HG03196 (cell line): ENCODE results near the gene FTO.

Experiments
- ATAC-seq: cut with Tn5 transposase; IDR thresholded peaks from one replicate; pipeline ENCODE4 v1.9.1; 2021; ENCODE audit not compliant: unreplicated experiment

The FTO gene

DNA sequence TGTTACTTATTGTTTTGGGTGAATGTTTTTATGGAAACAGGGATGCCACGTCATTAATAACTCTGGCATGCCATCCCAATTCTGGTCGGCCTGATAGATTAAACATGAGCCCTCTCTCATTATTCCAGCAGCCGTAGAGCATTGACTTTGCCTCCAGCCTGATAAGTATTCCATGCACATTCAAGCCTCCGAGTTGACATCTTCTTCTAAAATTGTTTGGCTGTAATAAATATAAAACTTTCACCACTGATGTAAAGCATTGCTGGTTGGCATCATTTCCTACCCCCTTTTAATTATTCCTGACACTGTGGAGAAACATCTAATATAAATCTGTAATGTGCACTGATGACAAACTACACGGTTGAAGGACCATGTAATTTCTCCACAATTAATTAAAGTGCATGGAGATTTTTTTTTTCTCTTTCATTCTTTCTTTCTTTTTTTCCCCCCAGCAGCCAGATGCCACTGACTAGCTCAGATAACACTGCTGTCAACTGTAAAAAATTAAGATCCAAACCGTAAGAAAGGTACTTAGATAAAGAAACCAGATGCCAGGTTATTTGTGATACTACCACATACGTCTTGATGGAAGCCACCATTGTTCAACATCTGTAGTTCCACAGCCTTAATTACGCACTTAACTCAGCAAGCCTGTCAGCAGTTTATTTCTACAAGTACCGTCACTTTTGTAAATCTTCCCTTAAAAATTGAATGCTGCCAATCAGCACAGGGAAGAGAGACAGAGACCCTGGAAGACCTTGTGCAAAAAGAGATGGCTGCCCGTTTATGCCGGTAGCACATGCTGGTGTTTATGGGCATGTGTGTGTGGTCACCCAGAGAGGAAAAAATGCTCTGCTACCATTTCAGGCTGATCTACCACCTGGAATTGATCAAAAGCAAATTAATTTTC, 344.9 kb downstream of the FTO start:
- ATAC-seq: no peak

- no peak for ATAC-seq
Measured at GRCh38 chr16:54049591-54050458, 345.9 kb downstream of the FTO start.

- ATAC-seq: no peak
Measured at GRCh38 chr16:54050459-54051210, 346.7 kb downstream of the FTO start.

- no peak for ATAC-seq
Measured at GRCh38 chr16:54051821-54052220, 347.9 kb downstream of the FTO start.

- no peak for ATAC-seq
Measured at GRCh38 chr16:54052271-54052670, 348.3 kb downstream of the FTO start.

DNA sequence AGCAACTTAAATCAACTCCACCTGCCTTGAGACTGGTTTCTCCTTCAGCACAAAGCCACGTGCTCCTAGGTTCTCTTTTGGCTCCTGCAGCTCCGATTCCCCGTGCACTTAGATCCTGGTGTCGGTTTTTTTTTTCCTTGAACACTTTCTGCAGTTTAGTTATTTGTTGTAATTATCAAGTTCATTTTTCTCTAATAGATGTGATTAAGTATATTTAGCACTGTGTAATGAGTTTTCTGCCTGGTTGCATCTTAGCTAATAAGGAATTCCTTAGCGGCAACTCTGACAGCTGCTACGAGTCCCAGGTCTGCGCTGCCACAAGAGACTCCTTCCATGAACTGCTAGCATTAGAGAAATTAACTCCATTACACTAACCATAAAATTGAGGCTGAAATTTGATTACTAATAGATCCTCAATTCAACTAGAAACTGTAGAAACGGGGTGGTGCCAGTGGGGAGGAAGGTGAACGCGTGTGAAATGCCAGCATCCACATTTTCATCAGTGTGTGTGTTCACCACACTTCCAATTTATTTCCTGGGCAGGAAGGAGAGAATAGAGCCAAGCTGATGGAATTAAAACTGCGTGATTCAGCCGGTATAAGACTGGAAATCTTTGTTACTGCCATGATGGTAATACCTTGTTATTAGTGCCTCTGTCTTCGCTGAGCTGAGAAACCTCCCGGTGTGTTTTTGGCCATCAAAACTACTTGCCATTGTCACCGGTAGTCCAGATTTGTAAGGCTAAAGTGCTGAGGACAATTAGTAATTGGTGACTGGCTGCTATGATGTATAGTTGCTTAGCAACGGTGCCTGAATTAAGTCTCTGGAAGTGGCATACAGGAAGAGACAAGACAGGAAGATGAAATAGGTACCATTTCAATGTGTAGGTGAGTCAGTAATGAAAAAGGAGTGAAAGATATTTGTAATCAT, 350.2 kb downstream of the FTO start:
- no peak for ATAC-seq

DNA sequence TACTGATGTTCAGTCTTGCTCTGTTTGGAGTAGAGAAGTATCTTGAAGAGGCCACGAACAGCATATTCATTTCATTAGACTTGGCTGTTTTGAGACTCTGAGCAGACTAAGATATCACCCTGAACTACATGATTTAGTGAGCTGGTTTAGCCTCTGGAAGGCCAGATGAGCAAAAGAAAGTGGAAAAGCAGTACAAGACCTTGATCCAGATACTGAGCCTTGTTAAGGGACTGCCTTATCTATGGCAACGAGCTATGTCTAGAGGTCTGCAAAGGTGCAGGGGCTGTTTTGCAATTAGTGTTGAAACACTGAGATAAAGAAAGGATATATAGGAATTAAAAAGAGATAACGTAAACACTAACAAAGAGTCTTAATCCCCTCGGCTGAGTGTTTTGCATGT, 351.2 kb downstream of the FTO start:
- no peak for ATAC-seq

DNA sequence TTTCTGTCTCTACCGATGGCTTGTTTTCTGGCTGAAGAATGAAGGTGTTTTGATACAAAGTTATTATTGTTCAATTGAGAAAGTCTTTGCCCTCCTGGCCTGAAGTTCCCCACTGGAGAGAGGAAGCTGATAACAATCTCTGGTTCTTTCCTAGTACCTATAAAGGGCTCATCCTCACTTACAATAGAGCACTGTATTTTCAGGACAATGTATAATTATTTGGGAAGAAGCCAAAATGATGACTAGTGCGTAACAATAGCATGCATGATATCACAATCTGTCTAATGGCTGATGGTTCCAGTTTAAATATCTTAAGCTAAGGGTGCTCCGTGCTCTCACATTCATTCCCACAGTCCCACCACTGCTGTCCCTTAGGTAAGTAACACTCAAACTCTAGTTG, 351.9 kb downstream of the FTO start:
- no peak for ATAC-seq

- ATAC-seq: no peak
Measured at GRCh38 chr16:54056921-54057320, 353.0 kb downstream of the FTO start.

DNA sequence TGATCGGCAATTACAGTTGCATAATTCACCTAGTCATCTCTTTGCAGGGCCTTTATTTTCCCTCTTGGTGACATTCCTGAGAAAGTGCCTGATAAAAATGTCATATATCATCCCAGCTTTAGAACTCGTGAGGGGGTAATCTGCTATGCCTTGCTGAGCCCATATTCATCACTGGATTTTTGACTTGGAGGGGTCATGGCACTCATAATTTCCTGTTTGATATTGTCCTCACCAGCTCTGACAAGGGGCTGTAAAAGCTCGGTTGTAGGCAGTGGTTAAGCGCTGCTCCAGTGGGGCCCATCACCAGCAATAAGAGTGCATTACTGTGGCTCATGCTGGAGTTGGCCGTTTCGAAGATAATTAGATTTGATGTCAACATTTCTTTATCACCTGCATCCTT, 355.4 kb downstream of the FTO start:
- ATAC-seq: no peak

GRCh38 chr16:54060599-54061421, 356.9 kb downstream of the FTO start:
- no peak for ATAC-seq

GRCh38 chr16:54061454-54061853, 357.5 kb downstream of the FTO start:
- ATAC-seq: no peak

- no peak for ATAC-seq
Measured at GRCh38 chr16:54062361-54063278, 358.7 kb downstream of the FTO start.

- ATAC-seq: no peak
Measured at GRCh38 chr16:54063279-54063773, 359.4 kb downstream of the FTO start.

DNA sequence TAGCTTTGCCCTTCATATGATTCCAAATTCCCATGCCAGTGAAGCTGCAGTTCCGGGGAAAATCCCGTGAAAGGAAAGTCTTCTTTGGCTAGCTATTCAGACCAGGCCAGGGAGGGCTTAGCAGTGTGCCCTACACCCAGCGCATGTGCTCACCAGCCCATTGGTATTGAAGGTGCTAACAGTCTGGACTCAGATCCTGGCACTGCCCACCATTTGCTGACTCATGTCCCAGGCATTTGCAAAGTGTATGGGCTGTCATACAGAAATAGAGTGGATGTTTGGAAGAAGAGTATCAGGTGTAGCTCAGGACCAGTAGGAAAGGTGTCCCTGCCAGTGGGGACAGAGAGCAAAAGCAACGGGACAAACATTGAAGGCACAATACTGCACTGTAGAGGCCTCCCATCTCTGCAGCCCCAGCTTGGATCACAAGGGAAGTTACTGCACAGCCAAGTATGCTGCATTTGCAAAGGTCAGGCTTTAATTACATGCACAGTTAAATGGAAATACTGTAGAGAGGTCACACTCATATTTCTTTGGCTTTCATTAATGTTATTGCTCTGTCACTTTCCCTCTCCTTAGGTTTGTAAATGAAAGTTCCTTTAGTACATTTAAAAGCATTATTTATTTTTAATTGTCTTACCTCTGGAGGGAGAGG, 362.6 kb downstream of the FTO start:
- no peak for ATAC-seq

DNA sequence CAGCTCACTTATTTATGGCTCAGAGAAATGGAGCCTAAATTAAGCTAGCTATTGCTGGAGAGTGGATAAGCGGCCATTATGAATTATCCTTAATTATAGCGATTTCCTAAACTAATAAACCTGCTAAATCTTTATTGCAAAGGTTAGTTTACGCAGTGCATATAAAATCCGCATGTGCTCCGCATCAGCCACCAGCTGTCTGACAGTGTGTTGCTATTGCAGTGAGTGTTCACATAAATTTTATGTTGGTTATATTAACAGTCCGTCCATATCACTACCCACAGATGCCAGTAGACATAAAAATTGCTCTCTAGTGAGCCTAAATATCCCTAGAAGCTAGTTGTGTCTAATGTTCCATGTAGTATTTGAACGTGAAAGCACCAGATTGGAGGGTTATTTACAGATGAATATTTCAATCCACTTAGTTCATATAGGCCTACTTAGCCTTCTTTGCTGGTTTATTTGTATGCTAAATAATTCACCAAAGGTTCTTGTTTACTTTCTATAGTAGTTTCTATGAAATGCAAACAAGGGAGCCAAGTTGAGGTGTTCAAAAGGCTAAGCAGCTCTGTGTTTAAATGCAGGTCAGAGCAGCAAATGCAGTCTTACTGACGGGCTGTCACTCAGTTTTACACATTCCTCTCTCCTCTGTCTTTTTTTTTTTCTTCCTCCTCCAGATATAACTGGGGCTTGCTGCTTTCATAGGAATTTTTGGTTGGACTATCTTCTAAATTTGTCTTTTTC, 363.5 kb downstream of the FTO start:
- no peak for ATAC-seq

GRCh38 chr16:54068212-54068611, 364.3 kb downstream of the FTO start:
- ATAC-seq: no peak
